GM19099 (cell line): ENCODE measurements around the gene NDST3.

ENCODE experiments used
- POLR2A ChIP-seq: IDR thresholded peaks from 3 replicates; pipeline ENCODE4 v1.6.1; 2011; ENCODE audit warnings: low read depth; ENCODE audit not compliant: insufficient read length; ENCODE audit errors: extremely low read depth

The NDST3 gene

GRCh38 chr4:118037955-118038354 lies 3.7 kb downstream of the NDST3 start:
- no peak for TF ChIP-seq POLR2A

GRCh38 chr4:118046323-118046722 lies 12.0 kb downstream of the NDST3 start:
- TF ChIP-seq POLR2A = no peak

DNA sequence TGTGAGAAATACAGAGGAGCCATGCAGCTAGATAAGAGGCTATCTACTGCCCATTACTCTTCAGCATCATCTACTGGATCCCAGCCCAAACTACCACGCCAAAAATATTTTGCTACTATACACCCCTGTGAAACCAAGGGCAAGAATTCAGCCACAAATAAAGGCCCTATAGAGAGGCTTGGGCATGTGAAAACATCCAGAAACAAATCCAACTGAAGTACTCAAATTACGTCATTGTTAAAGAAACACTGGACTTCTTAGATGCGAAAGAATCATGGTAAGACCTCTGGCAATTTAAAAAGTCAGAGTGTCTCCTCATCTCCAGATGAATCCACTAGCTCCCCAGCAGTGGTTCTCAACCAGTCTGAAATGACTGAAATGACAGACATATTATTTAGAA lies 12.8 kb downstream of the NDST3 start:
- TF ChIP-seq POLR2A = no peak

GRCh38 chr4:118058955-118059354 lies 24.7 kb downstream of the NDST3 start:
- no peak for TF ChIP-seq POLR2A

DNA sequence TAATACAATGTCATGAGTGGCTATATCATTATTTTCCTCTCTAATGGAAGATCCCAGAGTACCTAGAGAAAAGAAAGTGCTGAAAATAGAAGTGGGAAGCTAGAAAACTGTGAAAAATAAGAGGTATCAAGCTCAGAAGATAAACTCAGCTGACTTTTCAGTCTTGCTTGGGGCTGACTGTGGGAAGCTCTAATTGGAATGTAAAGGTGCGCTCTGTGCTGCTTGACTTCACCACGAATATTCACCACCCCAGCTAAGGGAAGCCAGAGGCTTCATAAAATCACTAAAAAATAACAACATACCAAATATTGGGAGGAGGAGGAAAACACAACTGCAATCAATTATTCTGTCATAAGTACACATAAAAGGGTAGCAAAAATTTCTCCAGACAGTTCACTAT lies 25.1 kb downstream of the NDST3 start:
- no peak for TF ChIP-seq POLR2A

GRCh38 chr4:118076958-118077766 lies 42.9 kb downstream of the NDST3 start:
- no peak for TF ChIP-seq POLR2A

- no peak for TF ChIP-seq POLR2A
Measured at GRCh38 chr4:118077767-118078105, 43.5 kb downstream of the NDST3 start.

DNA sequence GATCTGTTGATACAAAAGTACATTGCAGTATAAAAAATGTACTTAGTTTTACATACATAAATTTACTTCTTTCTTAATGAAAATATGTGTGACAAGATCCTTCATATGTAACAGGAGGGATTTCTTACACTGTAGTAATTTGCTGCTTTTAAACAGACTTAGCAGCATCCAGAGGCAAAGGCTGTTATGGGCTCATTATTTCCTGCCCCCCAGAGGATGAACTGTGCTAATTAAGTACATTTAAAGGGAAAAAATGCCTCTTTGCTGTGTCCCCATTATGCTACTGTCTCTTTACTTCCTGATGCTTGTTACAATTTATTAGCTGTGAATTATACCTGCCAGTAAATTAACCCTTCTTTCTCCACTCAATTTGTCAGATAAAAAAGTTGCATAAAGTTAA lies 47.1 kb downstream of the NDST3 start:
- no peak for TF ChIP-seq POLR2A

DNA sequence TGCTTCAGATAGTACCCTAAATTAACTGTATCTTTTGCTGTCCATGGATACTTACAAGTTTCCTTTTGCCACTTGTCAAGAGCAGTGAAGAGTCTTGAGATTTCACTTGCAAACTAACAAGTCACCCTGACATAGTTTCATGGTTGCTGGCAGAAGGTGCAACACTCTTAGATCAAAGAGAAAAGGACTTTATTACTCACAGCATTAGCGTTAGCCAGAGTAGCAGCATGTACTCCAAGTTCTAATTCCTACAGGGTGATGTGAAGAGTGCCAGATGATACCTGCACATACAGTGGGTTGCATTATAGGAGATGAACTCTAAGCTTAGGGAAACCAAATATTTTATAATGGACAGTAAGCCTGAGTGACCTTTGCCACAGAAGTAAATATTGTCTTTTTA lies 47.9 kb downstream of the NDST3 start:
- no peak for TF ChIP-seq POLR2A

- TF ChIP-seq POLR2A = no peak
Measured at GRCh38 chr4:118085700-118086099, 51.4 kb downstream of the NDST3 start.

GRCh38 chr4:118086344-118086743 lies 52.1 kb downstream of the NDST3 start:
- TF ChIP-seq POLR2A = no peak

DNA sequence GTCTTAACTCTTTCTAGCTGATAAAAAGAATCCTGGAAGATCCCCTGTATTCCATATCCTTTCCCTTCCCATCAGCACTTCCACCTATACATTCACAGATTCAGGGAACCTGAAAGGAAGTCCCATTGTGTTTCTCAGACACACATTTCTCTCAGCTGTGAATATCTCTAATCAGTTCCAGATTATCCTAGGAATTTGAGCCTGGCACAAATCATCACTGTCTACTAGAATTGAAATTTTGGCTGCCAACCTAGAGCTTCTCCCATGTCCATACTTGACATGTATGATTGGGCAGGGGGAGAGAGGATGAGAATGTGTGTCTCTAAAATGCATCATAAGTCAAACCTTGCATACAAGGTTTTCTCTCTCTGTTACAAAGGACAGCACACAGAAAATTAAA lies 53.1 kb downstream of the NDST3 start:
- no peak for TF ChIP-seq POLR2A

- TF ChIP-seq POLR2A = no peak
Measured at GRCh38 chr4:118099106-118099505, 64.8 kb downstream of the NDST3 start.

- TF ChIP-seq POLR2A = no peak
Measured at GRCh38 chr4:118102195-118102594, 67.9 kb downstream of the NDST3 start.

DNA sequence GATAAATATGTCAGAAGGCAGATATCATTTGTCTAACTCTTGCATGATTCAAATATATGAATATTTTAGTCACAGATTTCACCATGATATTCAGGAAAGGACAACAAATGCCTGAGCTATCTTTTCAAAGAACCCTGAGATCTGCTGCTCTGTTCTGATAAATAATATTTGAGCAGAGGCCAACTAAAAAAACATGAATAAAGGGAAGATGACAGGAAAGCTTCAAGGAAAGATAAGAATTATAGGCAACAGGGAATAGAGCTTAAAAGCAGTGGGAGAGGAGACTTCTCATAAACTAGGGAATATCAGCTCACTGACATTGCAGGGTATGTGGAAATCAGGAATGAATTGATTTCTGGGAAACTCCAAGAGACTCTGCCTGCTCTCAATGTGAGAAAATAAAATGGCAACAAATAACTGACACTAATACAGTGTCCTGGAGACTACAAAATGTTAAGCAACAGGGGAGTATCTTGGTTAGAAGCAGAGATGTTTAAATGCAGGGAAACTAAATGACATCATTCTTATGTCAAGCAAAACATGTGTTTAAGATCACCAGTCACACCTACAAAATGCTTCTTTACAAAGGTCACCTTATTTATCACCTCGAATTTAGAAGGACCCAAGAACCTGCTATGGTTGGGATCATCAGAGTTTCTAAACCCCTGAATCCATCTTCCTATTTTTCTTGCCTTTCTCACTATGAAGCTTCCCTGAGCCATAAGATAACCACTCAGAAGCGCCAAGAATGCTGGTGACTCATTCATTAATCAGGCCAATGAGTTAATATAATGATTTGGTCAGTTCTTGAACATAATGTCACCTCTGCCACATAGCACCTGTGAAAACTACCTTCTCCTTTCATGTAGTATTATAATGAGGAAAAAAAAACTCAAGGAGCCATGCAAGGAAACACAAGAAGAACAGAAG lies 78.1 kb downstream of the NDST3 start:
- no peak for TF ChIP-seq POLR2A

DNA sequence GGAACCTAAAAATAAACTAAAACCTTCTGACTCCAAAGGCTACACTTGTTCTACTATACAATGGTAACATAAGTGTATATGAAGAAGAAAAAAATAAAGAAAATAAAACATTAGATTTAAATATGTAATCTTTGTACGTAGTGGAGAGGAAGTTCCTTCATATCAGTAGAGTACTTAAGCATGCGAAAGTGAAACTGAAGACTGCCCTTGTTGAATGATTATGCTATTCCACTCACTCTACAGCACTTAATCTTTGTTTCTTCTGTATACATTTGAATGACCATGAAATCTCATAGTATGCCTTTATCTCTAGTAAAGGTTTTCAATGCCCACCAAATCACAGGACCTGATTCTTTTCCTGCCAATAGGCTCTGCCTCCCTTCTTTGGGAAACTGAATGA lies 78.9 kb downstream of the NDST3 start:
- TF ChIP-seq POLR2A = no peak
